Glutamatergic neuron (in vitro differentiated cells): Measurements from ENCODE around the gene SLC52A1. TPM values are rescaled to one million over a fixed set of nuclear protein-coding genes. Genes with fewer than 3 reads are reported as not detected.

Experiments
- DNase-seq: peaks from one replicate; pipeline ENCODE4 v3.0.0; 2022
- H3K27ac Mint-ChIP-seq: one replicate; pipeline ENCODE4 v1.8.0; 2020; ENCODE audit warnings: mild to moderate bottlenecking, mixed read lengths, inconsistent platforms; ENCODE audit not compliant: unreplicated experiment
- H3K27me3 Mint-ChIP-seq: one replicate; pipeline ENCODE4 v1.8.0; 2020; ENCODE audit warnings: mild to moderate bottlenecking, moderate library complexity, mixed read lengths, inconsistent platforms; ENCODE audit not compliant: unreplicated experiment
- H3K36me3 Mint-ChIP-seq: one replicate; pipeline ENCODE4 v1.8.0; 2020; ENCODE audit warnings: mild to moderate bottlenecking, mixed read lengths, inconsistent platforms; ENCODE audit not compliant: unreplicated experiment
- H3K4me1 Mint-ChIP-seq: one replicate; pipeline ENCODE4 v1.8.0; 2020; ENCODE audit warnings: mild to moderate bottlenecking, low read depth, mixed read lengths, inconsistent platforms; ENCODE audit not compliant: unreplicated experiment
- H3K4me3 Mint-ChIP-seq: one replicate; pipeline ENCODE4 v1.8.0; 2020; ENCODE audit warnings: mild to moderate bottlenecking, mixed read lengths, inconsistent platforms; ENCODE audit not compliant: unreplicated experiment
- H3K9me3 Mint-ChIP-seq: one replicate; pipeline ENCODE4 v1.8.0; 2020; ENCODE audit warnings: mild to moderate bottlenecking, moderate library complexity, mixed read lengths, inconsistent platforms; ENCODE audit not compliant: unreplicated experiment
- CTCF ChIP-seq: fragments of 200-600 bp; sonication (generic); IDR thresholded peaks from one replicate; pipeline ENCODE4 v1.5.0; 2021; ENCODE audit not compliant: partially characterized antibody, unreplicated experiment
- total RNA-seq: library from RNA; stranded (reverse); fragmentation: NEBNext Ultra II Directional; extraction: Animal tissue kit (Norgen Biotek cat#: 25700); gene quantifications from one replicate; pipeline ENCODE4 v1.2.1, GENCODE V29; 2021; ENCODE audit not compliant: unreplicated experiment

The SLC52A1 gene
- total RNA-seq, 1 donor from 2014 or later, result not detected

- no peak overlapping the region for H3K27ac Mint-ChIP-seq
- H3K36me3 Mint-ChIP-seq, result no peaks in the 10 kb centered on the region
- H3K27me3 Mint-ChIP-seq, result peaks cover 4% of the 10 kb centered on the region
- no peak for TF ChIP-seq CTCF
- H3K4me3 Mint-ChIP-seq, result no peak overlapping the region
- peaks cover 5% of the 10 kb centered on the region for H3K4me1 Mint-ChIP-seq
- no peak for DNase-seq
- peaks cover 3% of the 10 kb centered on the region for H3K9me3 Mint-ChIP-seq
Observed at GRCh38 chr17:4994081-4994595, 41.1 kb downstream of the SLC52A1 start.

DNA sequence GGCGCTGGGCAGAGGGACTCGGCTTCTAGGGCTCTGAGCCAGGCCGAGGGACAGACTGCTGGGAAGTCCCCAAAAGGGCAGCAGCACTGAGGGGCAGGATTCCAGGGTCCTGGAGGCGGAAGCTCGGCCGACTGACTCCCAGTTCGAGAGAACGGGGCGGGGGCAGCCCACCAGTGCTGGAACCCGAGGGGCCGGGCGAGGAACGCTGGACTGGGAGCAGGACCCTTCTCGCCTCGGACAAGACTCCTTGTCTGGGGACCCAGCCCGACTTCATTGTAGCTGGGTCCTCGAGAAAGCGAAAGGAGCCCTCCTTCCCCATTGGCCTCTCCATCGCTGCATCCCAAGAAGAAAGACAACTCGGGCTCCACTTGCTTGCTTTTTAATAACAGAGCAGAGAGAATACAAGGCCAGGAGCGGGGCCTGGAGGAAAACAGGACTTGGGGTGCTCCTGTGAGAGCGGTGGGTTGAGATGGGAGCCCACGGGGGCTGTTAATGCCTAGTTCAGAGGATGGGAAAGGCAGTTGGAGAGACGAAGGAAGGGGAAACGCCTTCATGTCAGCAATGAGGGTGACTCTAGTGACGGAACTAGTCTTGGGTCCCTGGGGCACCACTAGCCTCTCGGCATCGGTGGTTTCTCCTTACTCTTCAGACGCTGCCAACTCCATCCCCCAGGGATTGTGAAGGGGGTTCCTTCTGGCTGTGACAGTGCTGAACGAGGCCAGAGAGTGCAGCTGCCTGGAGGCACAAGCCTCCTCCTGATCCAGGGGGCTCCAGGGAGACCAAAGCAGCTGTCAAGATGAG is 47.3 kb downstream of the SLC52A1 start:
- H3K27ac Mint-ChIP-seq, result peak overlapping the region; percentile 64

GRCh38 chr17:4986951-4987766 is 48.1 kb downstream of the SLC52A1 start, which contains the start of gene CAMTA2:
TSS of gene CAMTA2 (minus strand) at chr17:4987675. CDS start at chr17:4986222, 1,453 bp downstream.
- H3K4me1 Mint-ChIP-seq, result peaks cover 16% of the 10 kb centered on the region
- peak; percentile 97 for DNase-seq
- peaks cover 8% of the 10 kb centered on the region for H3K9me3 Mint-ChIP-seq
- H3K27ac Mint-ChIP-seq, result peak within 1 kb of the TSS; percentile 92
- TF ChIP-seq CTCF, result peak; percentile 86
- peaks cover 5% of the 10 kb centered on the region for H3K27me3 Mint-ChIP-seq
- peak within 1 kb of the TSS; percentile 86 for H3K4me3 Mint-ChIP-seq
- H3K36me3 Mint-ChIP-seq, result peaks cover 4% of the 10 kb centered on the region

More for the DNA sequence above, 47.3 kb downstream of the SLC52A1 start:
- H3K27me3 Mint-ChIP-seq, result peaks cover 5% of the 10 kb centered on the region
- DNase-seq, result no peak
- peak overlapping the region; percentile 86 for H3K4me3 Mint-ChIP-seq
- H3K36me3 Mint-ChIP-seq, result no peaks in the 10 kb centered on the region
- peaks cover 16% of the 10 kb centered on the region for H3K4me1 Mint-ChIP-seq
- H3K9me3 Mint-ChIP-seq, result peaks cover 6% of the 10 kb centered on the region
- no peak for TF ChIP-seq CTCF

DNA sequence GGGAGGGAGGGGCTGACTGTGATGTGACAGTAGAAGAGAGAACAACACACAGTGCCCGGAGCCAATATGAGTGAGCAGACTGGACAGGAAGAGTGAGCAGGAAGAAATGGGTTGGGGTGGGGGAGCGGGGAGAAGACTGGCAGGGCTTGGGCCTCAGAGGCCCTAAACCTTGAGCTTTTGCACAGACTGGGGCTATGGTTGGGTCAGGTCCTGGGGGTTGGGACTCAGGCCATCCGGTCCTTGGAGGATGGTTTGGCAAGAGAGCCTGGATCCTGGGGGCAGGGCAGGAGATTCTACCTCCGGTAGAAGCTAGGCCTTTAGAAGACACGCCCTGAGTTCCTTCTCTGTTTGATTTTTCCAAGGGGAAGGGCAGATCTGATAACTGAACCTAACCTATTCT is 48.8 kb downstream of the SLC52A1 start:
- Mint-ChIP-seq H3K27ac (peak overlapping the region; percentile 92), H3K27me3 (peaks cover 8% of the 10 kb centered on the region), H3K4me1 (peaks cover 16% of the 10 kb centered on the region), H3K4me3 (peak overlapping the region; percentile 86), H3K9me3 (peaks cover 8% of the 10 kb centered on the region), H3K36me3 (peaks cover 6% of the 10 kb centered on the region)
- no peak for TF ChIP-seq CTCF
- no peak for DNase-seq

Other genes starting within 250 kb of the SLC52A1 start
- gene VMO1, start 249.1 kb downstream of the SLC52A1 start, total RNA-seq, result 2.5 TPM
- gene GLTPD2, start 246.5 kb downstream of the SLC52A1 start, total RNA-seq, result not detected
- gene PSMB6, start 239.3 kb downstream of the SLC52A1 start, total RNA-seq, result 128 TPM
- gene PLD2, start 228.3 kb downstream of the SLC52A1 start, total RNA-seq, result 61.4 TPM
- gene MINK1, start 202.1 kb downstream of the SLC52A1 start, total RNA-seq, result 130 TPM
- gene C17orf107, start 135.9 kb downstream of the SLC52A1 start, total RNA-seq, result 11.1 TPM
- 0.69 TPM for gene CHRNE, start 132.3 kb downstream of the SLC52A1 start, total RNA-seq
- 0.47 TPM for gene GP1BA, start 103.1 kb downstream of the SLC52A1 start, total RNA-seq
- gene SLC25A11, start 95.4 kb downstream of the SLC52A1 start, total RNA-seq, result 72.2 TPM
- 96.1 TPM for gene RNF167, start 95.2 kb downstream of the SLC52A1 start, total RNA-seq
- 356 TPM for gene PFN1, start 86.9 kb downstream of the SLC52A1 start, total RNA-seq
- 62.1 TPM for gene ENO3, start 84.3 kb downstream of the SLC52A1 start, total RNA-seq
- 69.6 TPM for gene SPAG7, start 67.6 kb downstream of the SLC52A1 start, total RNA-seq
- gene CAMTA2, start 47.8 kb downstream of the SLC52A1 start, total RNA-seq, result 61.4 TPM
- gene INCA1, start 37.9 kb downstream of the SLC52A1 start, total RNA-seq, result 0.44 TPM
- 5.6 TPM for gene KIF1C, start 37.5 kb downstream of the SLC52A1 start, total RNA-seq
- 4.9 TPM for gene ZFP3, start 43.0 kb upstream of the SLC52A1 start, total RNA-seq
- 44.5 TPM for gene ZNF232, start 76.5 kb upstream of the SLC52A1 start, total RNA-seq
- 4.7 TPM for gene USP6, start 80.6 kb upstream of the SLC52A1 start, total RNA-seq
- 21.2 TPM for gene ZNF594, start 156.4 kb upstream of the SLC52A1 start, total RNA-seq
- gene SCIMP, start 199.4 kb upstream of the SLC52A1 start, total RNA-seq, result not detected
- 63.0 TPM for gene RABEP1, start 246.9 kb upstream of the SLC52A1 start, total RNA-seq